ENCODE measurements around the gene GZMM. TPM values are rescaled to one million over a fixed set of nuclear protein-coding genes. Genes with fewer than 3 reads are reported as not detected.

The GZMM gene
- polyA plus RNA-seq, 6 donors from 2014 or later = 0.40 to 1.5 (median 1.0) TPM; not detected in 2

GRCh38 chr19:542173-542866, 1.5 kb upstream of the GZMM start:
- ATAC-seq (ENCODE audit: low read depth in 2 of 2) (no peak), DNase-seq (no peak)
- H3K27ac Mint-ChIP-seq = no peak overlapping the region
- H3K27me3 Mint-ChIP-seq = peaks cover 0 to under 1% (median 0%) of the 10 kb centered on the region in 3 donors
- no peak overlapping the region for H3K4me3 Mint-ChIP-seq
- no peaks in the 10 kb centered on the region for H3K9me3 Mint-ChIP-seq
- peaks cover 0 to 5% (median 2%) of the 10 kb centered on the region in 3 donors for H3K4me1 Mint-ChIP-seq
- H3K36me3 Mint-ChIP-seq = peaks cover 0 to 4% of the 10 kb centered on the region in 2 donors

- H3K27ac Mint-ChIP-seq = no peak overlapping the region
- no peak overlapping the region for H3K4me3 Mint-ChIP-seq
- DNase-seq = no peak
- H3K9me3 Mint-ChIP-seq = no peaks in the 10 kb centered on the region
- no peaks in the 10 kb centered on the region for H3K36me3 Mint-ChIP-seq
- no peak for ATAC-seq (ENCODE audit: low read depth in 2 of 2)
- peaks cover 0 to 5% (median 2%) of the 10 kb centered on the region in 3 donors for H3K4me1 Mint-ChIP-seq
- H3K27me3 Mint-ChIP-seq = peaks cover 0 to 10% (median 0%) of the 10 kb centered on the region in 3 donors
These were observed 3.3 kb downstream of the GZMM start for GRCh38 chr19:547117-547516.

GRCh38 chr19:547836-548720, 4.2 kb downstream of the GZMM start:
- DNase-seq (no peak), ATAC-seq (ENCODE audit: low read depth in 2 of 2) (no peak)
- H3K36me3 Mint-ChIP-seq = no peaks in the 10 kb centered on the region
- H3K4me3 Mint-ChIP-seq = no peak overlapping the region
- H3K4me1 Mint-ChIP-seq = peaks cover 0 to 5% (median 2%) of the 10 kb centered on the region in 3 donors
- no peak overlapping the region for H3K27ac Mint-ChIP-seq
- H3K9me3 Mint-ChIP-seq = no peaks in the 10 kb centered on the region
- peaks cover 0 to 10% (median 0%) of the 10 kb centered on the region in 3 donors for H3K27me3 Mint-ChIP-seq

- no peaks in the 10 kb centered on the region for H3K9me3 Mint-ChIP-seq
- ATAC-seq (ENCODE audit: low read depth in 2 of 2) (no peak), DNase-seq (no peak)
- no peak overlapping the region for H3K27ac Mint-ChIP-seq
- no peak overlapping the region for H3K4me3 Mint-ChIP-seq
- H3K27me3 Mint-ChIP-seq = peaks cover 0 to 10% (median 0%) of the 10 kb centered on the region in 3 donors
- H3K36me3 Mint-ChIP-seq = no peaks in the 10 kb centered on the region
- peaks cover 0 to 5% (median 2%) of the 10 kb centered on the region in 3 donors for H3K4me1 Mint-ChIP-seq
These were observed 5.3 kb downstream of the GZMM start for GRCh38 chr19:548886-549830.

- Mint-ChIP-seq H3K36me3 (no peaks in the 10 kb centered on the region), H3K4me1 (no peaks in the 10 kb centered on the region), H3K4me3 (no peak overlapping the region), H3K27ac (no peak overlapping the region), H3K9me3 (no peaks in the 10 kb centered on the region), H3K27me3 (peaks cover 0 to 14% (median 0%) of the 10 kb centered on the region in 3 donors)
- ATAC-seq (ENCODE audit: low read depth in 2 of 2) = no peak
- DNase-seq = no peak
These were observed 11.0 kb downstream of the GZMM start for GRCh38 chr19:554817-555216.

GRCh38 chr19:555474-555808, 11.6 kb downstream of the GZMM start:
- DNase-seq = no peak
- H3K27me3 Mint-ChIP-seq = peaks cover 0 to 15% (median 0%) of the 10 kb centered on the region in 3 donors
- no peaks in the 10 kb centered on the region for H3K9me3 Mint-ChIP-seq
- no peak for ATAC-seq (ENCODE audit: low read depth in 2 of 2)
- no peaks in the 10 kb centered on the region for H3K4me1 Mint-ChIP-seq
- H3K27ac Mint-ChIP-seq = no peak overlapping the region
- no peaks in the 10 kb centered on the region for H3K36me3 Mint-ChIP-seq
- H3K4me3 Mint-ChIP-seq = no peak overlapping the region

GRCh38 chr19:556611-557382, 12.9 kb downstream of the GZMM start:
- no peak for DNase-seq
- no peak overlapping the region for H3K4me3 Mint-ChIP-seq
- H3K27ac Mint-ChIP-seq = no peak overlapping the region
- H3K27me3 Mint-ChIP-seq = peaks cover 0 to 15% (median 0%) of the 10 kb centered on the region in 3 donors
- H3K36me3 Mint-ChIP-seq = no peaks in the 10 kb centered on the region
- H3K4me1 Mint-ChIP-seq = no peaks in the 10 kb centered on the region
- no peak for ATAC-seq (ENCODE audit: low read depth in 2 of 2)
- H3K9me3 Mint-ChIP-seq = no peaks in the 10 kb centered on the region

- H3K27me3 Mint-ChIP-seq = peaks cover 0 to 15% (median 0%) of the 10 kb centered on the region in 3 donors
- ATAC-seq (ENCODE audit: low read depth in 2 of 2) = no peak
- H3K36me3 Mint-ChIP-seq = no peaks in the 10 kb centered on the region
- DNase-seq = no peak
- no peaks in the 10 kb centered on the region for H3K4me1 Mint-ChIP-seq
- no peaks in the 10 kb centered on the region for H3K9me3 Mint-ChIP-seq
- H3K4me3 Mint-ChIP-seq = no peak overlapping the region
- no peak overlapping the region for H3K27ac Mint-ChIP-seq
These were observed 15.1 kb downstream of the GZMM start for GRCh38 chr19:558770-559439.

GRCh38 chr19:560121-560520, 16.3 kb downstream of the GZMM start:
- Mint-ChIP-seq H3K9me3 (no peaks in the 10 kb centered on the region), H3K36me3 (no peaks in the 10 kb centered on the region)

GRCh38 chr19:566403-566802, 22.6 kb downstream of the GZMM start:
- Mint-ChIP-seq H3K36me3 (no peaks in the 10 kb centered on the region), H3K4me3 (peak overlapping the region in 2 of 8 donors; percentile 0 to 19), H3K27me3 (no peaks in the 10 kb centered on the region), H3K27ac (peak overlapping the region in 1 of 6 donors; percentile 44), H3K4me1 (peaks cover 7 to 10% (median 8%) of the 10 kb centered on the region in 3 donors), H3K9me3 (no peaks in the 10 kb centered on the region)
- DNase-seq (no peak), ATAC-seq (ENCODE audit: low read depth in 2 of 2) (no peak)

More at GRCh38 chr19:560121-560520, 16.3 kb downstream of the GZMM start:
- no peak for ATAC-seq (ENCODE audit: low read depth in 2 of 2)
- peaks cover 0 to 15% (median 0%) of the 10 kb centered on the region in 3 donors for H3K27me3 Mint-ChIP-seq
- no peak overlapping the region for H3K4me3 Mint-ChIP-seq
- no peaks in the 10 kb centered on the region for H3K4me1 Mint-ChIP-seq
- H3K27ac Mint-ChIP-seq = no peak overlapping the region
- DNase-seq = no peak

GRCh38 chr19:566844-567243, 23.0 kb downstream of the GZMM start:
- peak overlapping the region in 1 of 6 donors; percentile 44 for H3K27ac Mint-ChIP-seq
- ATAC-seq (ENCODE audit: low read depth in 2 of 2) (no peak), DNase-seq (no peak)
- no peaks in the 10 kb centered on the region for H3K27me3 Mint-ChIP-seq
- no peaks in the 10 kb centered on the region for H3K36me3 Mint-ChIP-seq
- H3K9me3 Mint-ChIP-seq = no peaks in the 10 kb centered on the region
- peak overlapping the region in 1 of 8 donors; percentile 0 for H3K4me3 Mint-ChIP-seq
- peaks cover 7 to 13% (median 10%) of the 10 kb centered on the region in 3 donors for H3K4me1 Mint-ChIP-seq

GRCh38 chr19:567296-567900, 23.5 kb downstream of the GZMM start:
- Mint-ChIP-seq H3K27ac (peak overlapping the region in 1 of 6 donors; percentile 10), H3K4me3 (peak overlapping the region in 2 of 8 donors; percentile 0 to 37)
- ATAC-seq (ENCODE audit: low read depth in 2 of 2) = no peak

More at GRCh38 chr19:567296-567900, 23.5 kb downstream of the GZMM start:
- no peaks in the 10 kb centered on the region for H3K36me3 Mint-ChIP-seq
- no peak for DNase-seq
- H3K4me1 Mint-ChIP-seq = peaks cover 12 to 15% (median 13%) of the 10 kb centered on the region in 3 donors
- no peaks in the 10 kb centered on the region for H3K9me3 Mint-ChIP-seq
- no peaks in the 10 kb centered on the region for H3K27me3 Mint-ChIP-seq
